Neural progenitor cell (in vitro differentiated cells): ENCODE measurements around the gene CGB2.

Experiments
- CTCF ChIP-seq: fragments of 200-600 bp; sonication (generic); IDR thresholded peaks from 2 replicates; pipeline ENCODE4 v1.5.1; 2017; ENCODE audit warnings: antibody characterized with exemption, mild to moderate bottlenecking
- EZH2 ChIP-seq: fragments of 200-600 bp; sonication (generic); IDR thresholded peaks from 2 replicates; pipeline ENCODE4 v1.6.1; 2017; ENCODE audit warnings: antibody characterized with exemption, mild to moderate bottlenecking, moderate library complexity
- EZH2phosphoT487 ChIP-seq: fragments of 200-600 bp; sonication (generic); IDR thresholded peaks from 2 replicates; pipeline ENCODE4 v1.6.1; 2017; ENCODE audit warnings: antibody characterized with exemption

DNA sequence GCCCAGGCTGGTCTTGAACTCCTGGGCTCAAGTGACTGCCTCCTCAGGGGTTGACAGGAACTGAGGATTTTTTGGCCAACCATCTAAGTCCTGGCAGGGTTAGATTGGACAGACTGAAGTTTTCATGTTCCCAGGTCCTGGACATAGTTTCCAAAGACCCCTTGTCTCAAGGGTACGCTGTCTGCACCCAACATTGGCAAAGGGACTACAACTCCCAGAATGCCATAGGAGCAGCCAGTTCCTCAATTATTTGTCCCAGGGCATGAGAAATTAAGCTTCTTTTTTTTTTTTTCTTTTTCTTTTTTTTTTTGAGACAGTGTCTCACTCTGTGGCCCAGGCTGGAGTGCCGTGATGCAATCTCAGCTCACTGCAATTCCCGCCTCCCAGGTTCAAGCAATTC is 45.5 kb upstream of the CGB2 start:
- TF ChIP-seq CTCF (no peak), EZH2phosphoT487 (no peak), EZH2 (no peak)
